ENCODE measurements around the gene AGBL1.
A peak's percentile ranks its signal among the peaks of the same experiment; 100 is the strongest.

AGBL1 gene

DNA sequence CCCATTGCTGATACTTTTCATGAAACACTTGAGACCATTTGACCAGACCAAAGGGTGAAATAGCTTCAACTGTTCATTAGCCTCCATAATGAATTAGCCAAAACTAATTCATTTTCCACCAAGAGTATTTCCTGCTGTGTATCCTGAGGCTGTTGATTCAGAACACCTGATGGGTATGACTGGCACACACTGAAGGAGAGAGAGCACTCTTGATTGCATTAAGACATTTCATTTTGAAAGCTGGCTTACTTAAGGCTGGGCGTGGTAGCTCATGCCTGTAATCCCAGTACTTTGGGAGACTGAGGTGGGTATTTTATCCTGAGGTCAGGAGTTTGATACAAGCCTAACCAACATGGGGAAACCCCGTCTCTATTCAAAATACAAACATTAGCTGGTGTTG, 175.6 kb downstream of the AGBL1 start:
- DNase-seq, result no peak

DNA sequence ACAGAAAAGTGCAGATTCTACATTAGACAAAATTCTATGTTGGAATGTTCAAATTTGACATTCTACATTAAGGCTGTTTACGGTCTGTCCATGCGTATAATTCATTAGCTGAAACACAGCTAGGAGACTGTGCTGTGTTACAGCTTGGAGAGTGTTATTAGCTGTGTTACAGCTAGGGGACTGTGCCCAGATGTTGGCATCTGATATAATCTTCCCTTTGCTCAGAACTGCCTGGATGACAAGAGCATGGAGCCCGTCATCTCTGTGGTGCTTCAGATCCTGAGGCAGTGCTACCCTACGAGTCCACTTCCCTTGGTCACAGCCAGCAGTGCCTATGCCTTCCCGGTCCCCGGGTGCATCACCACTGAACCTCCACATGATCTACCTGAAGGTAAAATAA, 177.0 kb downstream of the AGBL1 start:
- DNase-seq, result no peak

DNA sequence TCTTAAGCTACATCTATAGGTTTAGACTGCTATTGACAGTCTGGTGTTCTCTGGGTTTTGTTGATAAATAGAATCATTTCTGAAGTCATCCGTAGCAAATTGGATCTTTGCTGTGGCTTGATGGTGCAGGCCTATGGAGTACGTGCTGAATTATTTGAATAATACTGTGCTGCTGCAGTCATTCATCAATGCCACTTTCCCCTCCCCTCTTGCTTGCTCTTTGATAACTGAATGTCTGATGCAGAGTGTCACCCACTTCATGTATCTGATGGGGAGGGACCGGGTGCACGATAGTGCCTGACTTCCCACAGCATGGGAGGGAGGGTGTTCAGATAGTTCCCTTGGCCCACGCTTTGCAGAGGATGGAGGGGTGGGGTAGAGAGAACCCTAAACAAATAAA, 179.9 kb downstream of the AGBL1 start:
- DNase-seq, result no peak

- no peak for DNase-seq
Observed at GRCh38 chr15:86263230-86263629, 183.6 kb downstream of the AGBL1 start.

GRCh38 chr15:86266896-86267484, 187.3 kb downstream of the AGBL1 start:
- DNase-seq, result no peak

DNA sequence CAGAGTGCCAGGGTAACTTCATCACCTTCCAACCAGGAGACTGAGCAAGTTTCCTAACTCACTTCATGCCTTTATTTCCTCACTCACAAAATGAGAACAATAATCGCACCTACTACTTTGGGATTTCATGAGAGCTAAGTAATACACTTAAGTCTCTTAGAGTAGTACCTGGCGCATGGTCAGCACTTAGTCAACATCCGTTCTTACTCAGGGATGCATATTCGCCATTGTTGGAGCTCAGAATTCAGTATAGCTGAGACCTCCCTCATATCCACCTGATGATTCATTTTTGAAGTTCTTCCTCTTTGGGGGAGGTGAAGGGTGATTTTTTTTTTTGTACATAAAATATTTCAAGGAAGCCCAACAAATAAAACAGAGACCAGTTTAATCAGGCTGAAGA, 188.2 kb downstream of the AGBL1 start:
- DNase-seq, result no peak

GRCh38 chr15:86268558-86268957, 188.9 kb downstream of the AGBL1 start:
- no peak for DNase-seq

- no peak for DNase-seq
Observed at GRCh38 chr15:86273309-86273708, 193.6 kb downstream of the AGBL1 start.

DNA sequence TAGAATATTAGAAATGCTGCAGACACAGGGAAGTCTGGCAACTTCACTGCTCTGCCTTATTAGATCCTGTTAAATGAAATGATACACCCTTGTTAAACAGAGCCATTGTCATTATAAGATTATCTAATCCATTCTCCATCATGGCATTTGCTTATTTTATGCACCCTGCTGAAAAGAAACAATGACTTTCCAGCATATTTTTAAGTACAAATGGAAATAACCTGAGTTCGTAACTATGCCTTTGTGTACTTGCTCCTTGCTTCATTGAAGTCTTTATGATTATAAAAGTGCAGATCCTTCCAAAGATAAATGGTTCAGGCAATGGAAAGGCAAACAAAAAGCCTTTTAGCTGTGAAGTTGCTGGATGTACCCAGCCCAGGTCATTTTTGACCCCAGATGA, 195.7 kb downstream of the AGBL1 start:
- DNase-seq, result no peak

- no peak for DNase-seq
Observed at GRCh38 chr15:86278586-86278985, 198.9 kb downstream of the AGBL1 start.

GRCh38 chr15:86284635-86285034, 205.0 kb downstream of the AGBL1 start:
- no peak for DNase-seq

DNA sequence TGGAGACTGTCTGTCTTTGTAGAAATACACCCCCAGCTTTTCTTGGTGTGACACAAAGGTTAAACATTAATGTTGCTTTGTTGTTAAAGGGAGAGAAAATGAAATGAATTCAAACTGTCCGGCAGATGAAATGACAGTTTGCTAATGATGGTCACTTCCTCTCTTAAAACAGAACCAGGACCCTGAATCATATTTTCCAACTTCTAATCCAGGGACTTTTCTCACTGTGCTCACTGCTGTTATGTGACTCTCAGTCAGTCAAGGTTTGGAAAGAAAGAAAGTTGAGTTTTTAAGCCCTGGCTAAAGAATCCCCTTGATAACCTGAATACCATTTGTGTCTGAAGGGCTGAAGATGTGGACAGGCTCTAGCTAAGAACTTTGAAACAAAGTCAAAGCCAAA, 215.8 kb downstream of the AGBL1 start:
- DNase-seq, result no peak

GRCh38 chr15:86296769-86297168, 217.1 kb downstream of the AGBL1 start:
- DNase-seq, result no peak

DNA sequence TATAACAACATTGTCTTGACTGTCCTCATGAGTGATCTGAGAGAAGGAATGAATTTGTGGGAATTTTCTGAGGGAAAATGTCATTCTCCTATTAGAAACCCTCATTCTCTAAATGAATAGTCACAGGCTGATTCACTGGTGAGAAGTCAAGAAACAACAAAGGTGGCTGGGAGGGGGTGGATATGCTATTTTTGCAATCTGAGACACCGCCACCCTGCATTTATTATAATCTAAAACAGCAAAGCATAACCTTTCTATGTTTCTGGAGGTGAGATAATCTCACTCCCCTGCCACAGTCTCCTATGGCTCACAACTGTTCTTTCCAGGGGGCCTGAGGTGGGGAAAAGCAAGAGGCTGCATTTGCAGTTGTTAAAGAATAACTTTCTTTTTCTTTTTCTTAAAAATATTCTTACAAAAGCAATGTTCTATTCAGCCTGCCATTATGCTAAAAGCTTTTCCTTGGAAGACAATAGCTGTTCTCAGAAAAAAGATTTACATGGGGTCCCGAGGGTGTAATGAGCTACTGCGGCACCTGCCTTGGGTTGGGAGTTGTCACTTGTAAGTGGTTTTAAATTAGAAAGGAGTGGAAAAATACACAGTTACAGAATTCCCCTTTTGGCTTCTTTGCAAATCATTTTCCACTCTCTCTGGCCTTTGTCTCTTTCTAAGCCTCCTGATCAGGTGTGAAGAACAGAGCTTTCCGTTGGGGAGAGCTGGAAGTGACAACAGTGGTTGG, 220.9 kb downstream of the AGBL1 start:
- no peak for DNase-seq

DNA sequence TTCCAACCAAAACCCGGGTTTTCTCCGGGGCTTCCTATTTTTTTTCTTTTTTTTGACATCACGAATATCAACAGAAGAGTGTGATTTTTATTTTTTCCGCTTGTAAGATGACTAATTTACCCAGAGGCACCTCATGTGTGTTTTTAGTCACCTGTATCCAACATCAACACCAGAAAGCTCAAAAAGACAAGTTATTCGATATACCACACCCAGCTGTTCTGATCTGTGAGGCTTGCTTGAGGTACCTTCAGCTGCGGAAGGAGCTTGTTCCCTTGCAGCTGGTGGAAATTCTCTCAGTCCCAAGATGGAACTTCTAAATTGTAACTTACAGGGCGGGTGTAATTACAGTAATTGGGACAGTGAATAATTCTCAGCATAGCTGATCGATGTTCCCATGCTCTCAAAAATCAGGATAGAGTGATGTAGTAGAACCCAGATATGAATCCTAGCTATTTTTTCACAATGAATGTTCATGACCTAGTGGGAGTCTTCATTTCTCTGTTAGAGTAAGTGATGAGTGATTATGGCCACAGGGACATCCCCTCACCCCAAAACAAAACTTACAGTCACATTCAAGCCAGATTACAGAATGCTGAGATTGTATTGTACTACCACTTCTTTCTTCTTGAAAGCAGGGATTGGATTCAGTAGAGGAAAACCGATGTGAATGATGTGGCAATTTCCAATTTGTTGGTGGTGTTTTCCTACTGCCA, 232.1 kb downstream of the AGBL1 start:
- no peak for DNase-seq

DNA sequence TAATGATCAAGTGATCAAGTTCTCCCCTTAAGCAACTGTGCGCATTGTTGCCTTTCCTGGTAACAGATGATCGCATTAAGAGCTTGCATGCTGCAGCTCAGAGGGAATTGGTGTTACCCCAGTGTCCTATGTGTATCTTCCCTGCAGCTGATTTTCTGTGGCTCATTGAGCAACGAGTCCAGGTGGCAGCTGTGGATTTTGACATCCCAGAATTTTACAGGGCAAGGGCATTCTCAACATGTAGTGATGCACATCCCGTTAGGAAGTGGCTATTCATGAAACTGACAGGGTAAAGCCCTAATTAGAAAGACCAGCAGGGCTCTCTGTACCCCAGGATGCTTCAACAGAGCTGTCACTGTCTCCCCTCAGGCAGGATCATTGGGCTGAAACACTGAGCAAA, 232.8 kb downstream of the AGBL1 start:
- no peak for DNase-seq

DNA sequence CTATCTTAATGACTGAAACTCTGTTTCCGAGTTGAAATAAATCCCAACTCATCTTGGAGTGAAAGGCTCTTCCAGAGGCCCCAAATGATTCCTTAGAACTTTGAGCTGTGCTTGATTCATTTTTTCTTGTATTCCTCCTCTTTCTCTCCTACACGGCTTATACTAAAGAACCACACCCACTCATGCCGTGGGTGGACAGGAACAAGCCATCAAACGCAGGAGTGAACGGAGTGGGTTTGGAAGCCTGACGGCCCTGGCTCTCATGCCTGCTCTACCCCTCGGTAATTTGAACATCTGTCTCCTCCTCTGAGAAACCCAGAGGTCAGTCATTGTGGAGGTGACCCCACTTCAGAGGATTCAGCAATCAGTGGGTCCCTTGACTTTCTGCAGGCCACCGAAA, 236.5 kb downstream of the AGBL1 start:
- DNase-seq, result no peak

- DNase-seq, result no peak
Observed at GRCh38 chr15:86316726-86317383, 237.2 kb downstream of the AGBL1 start.

GRCh38 chr15:86317384-86317740, 237.7 kb downstream of the AGBL1 start:
- no peak for DNase-seq

GRCh38 chr15:86322629-86323028, 243.0 kb downstream of the AGBL1 start:
- DNase-seq, result no peak

DNA sequence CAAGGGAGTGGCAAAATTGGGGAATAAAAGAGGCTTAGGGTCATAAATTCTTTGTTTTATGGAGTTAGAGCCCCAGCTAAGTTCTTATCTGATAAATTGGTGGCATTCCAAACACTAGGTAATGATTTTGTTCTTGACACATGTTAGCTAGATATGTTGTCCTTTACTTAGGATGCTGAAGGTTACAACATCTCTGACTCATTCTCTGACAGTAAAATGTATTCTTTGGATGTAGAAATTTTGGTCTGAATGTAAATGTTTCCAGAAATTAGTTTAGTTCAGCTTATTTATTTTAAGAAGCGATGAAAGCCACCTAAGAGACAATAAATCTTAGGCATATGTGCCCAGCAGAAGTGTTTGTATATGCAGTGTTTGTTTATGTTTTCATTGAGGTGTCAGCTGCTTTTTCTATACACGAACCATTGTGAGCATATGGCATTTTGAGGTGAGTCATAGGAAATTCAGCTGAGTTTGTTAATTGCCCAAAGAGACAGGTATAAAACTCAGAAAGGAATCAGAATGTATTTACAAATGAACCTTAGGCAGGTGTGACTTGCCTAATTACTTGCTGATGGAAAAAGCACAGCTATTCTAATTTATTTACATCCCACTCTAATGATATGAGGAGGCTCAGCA, 247.7 kb downstream of the AGBL1 start:
- peak; percentile 2 for DNase-seq

- DNase-seq, result no peak
Observed at GRCh38 chr15:86328658-86329057, 249.0 kb downstream of the AGBL1 start.

- no peak for DNase-seq
Observed at GRCh38 chr15:86329311-86330013, 249.8 kb downstream of the AGBL1 start.
